Retinal pigment epithelial cell (primary cell): ENCODE measurements around the gene DNASE1L3.

ENCODE experiments used
- DNase-seq: peaks from one replicate; pipeline ENCODE4 v3.0.0-alpha.2; 2010; ENCODE audit warnings: low read depth
- H3K4me3 ChIP-seq: 2 replicates; pipeline ENCODE4 v1.5.1; 2011; ENCODE audit warnings: mild to moderate bottlenecking, low read length, control low read depth, moderate library complexity
- TF ChIP-seq, protein P1 (sequence below): conservative IDR thresholded peaks from 2 replicates; pipeline ENCODE4 v1.5.1; 2011; ENCODE audit warnings: low read depth, low read length, control low read depth, inconsistent platforms

The DNASE1L3 gene

DNA sequence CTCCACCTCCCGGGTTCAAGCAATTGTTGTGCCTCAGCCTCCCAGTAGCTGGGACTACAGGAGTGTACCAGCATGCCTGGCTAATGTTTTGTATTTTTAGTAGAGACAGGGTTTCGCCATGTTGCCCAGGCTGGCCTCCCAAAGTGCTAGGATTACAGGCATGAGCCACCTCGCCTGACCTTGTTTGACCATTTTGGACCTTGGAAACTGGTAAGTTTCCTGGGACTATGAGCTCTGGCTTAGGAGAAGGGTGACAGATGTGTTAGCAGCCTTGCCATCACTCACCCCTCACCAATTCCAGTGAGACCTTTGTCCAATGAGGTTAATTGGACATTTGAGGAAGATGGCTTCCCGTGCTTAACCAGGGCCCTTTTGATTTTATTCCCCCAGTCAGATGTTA is 19.9 kb downstream of the DNASE1L3 start:
- no peak for DNase-seq
- no peak overlapping the region for H3K4me3 ChIP-seq
- TF ChIP-seq, protein P1, sequence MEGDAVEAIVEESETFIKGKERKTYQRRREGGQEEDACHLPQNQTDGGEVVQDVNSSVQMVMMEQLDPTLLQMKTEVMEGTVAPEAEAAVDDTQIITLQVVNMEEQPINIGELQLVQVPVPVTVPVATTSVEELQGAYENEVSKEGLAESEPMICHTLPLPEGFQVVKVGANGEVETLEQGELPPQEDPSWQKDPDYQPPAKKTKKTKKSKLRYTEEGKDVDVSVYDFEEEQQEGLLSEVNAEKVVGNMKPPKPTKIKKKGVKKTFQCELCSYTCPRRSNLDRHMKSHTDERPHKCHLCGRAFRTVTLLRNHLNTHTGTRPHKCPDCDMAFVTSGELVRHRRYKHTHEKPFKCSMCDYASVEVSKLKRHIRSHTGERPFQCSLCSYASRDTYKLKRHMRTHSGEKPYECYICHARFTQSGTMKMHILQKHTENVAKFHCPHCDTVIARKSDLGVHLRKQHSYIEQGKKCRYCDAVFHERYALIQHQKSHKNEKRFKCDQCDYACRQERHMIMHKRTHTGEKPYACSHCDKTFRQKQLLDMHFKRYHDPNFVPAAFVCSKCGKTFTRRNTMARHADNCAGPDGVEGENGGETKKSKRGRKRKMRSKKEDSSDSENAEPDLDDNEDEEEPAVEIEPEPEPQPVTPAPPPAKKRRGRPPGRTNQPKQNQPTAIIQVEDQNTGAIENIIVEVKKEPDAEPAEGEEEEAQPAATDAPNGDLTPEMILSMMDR, result no peak

DNA sequence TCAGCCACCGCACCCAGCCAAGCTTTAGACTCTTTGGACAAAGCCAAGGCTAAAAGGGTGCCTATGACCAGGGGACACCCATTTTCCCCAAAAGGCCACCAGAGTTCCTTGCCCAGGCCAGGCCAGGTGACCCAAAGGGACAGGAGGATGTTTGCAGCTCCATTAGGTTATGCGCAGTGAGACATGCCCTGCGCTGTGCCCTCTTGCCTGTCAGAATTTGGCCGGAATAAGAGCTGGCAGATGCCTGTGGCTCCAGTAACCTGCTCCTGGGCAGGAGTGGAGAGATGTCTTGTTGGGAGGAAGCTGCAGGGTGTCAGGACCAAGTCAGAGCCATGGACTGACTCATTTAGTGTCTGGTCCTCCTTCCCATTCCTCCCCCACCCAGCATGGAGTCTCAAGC is 20.5 kb downstream of the DNASE1L3 start:
- H3K4me3 ChIP-seq, result no peak overlapping the region
- no peak for DNase-seq
- TF ChIP-seq, protein P1, result no peak

DNA sequence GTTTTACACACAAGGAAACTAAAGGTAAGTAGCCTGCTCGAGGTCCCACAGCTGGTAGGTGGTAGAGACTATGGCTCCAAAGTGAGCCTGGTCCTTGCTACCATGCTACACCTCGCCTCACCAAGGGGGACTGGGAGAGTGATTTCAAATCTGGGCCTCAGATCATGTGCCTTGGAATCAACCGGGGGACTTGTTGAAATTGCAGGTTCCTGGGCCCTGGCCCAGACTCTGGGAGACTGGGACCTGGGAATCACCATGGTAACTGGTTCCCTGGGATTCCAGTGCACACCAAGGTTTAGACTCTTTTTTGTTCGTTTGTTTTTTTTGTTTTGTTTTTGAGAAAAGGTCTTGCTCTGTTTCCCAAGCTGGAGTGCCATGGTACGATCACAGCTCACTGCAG is 21.1 kb downstream of the DNASE1L3 start:
- no peak for DNase-seq
- no peak overlapping the region for H3K4me3 ChIP-seq
- TF ChIP-seq, protein P1, result no peak

DNA sequence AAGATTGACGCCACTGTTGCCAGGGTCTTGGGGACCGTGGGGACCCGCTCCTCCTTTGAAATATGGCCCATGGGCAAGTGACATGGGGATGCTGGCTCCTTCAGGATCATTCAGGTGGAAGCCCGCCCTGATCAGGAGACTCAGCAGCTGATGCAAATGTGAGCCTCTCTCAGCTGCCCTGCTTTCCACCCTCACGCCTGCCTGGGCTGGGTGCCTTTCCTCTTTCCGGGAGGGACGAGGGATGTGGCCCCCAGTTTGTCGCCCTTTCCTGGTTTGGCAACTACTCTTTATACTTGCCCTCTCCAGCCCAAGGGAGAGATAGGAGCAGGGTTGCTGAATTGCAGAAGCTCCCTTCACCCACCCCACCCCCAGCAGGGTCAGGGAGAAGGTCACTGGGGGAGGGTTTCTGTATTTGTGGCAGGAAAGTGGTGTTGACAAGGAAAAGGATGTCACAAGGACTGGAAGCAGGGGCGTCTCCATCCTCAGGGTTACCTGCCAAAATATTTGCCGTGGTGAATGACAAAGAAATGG is 21.8 kb downstream of the DNASE1L3 start:
- H3K4me3 ChIP-seq, result no peak overlapping the region
- TF ChIP-seq, protein P1, result no peak
- DNase-seq, result no peak

DNA sequence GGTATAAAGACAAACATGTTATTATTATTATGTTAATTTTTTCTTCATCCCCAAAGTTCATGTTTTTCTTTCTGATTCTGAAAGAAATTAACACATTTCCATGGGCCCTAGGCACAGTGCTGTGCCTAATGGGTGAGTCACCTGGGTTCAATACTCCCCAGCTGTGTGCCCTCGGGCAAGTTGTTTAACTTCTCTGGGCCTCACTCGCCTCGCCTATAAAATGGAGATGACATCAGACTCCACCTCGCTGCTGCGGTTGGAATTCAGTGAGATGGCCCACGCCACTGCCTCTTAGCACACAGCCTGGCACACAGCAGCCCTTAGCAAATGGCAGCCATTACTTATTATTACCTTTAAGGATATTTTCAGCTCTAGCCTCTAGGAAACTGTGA is 22.6 kb downstream of the DNASE1L3 start:
- no peak for DNase-seq
- no peak overlapping the region for H3K4me3 ChIP-seq
- TF ChIP-seq, protein P1, result no peak

DNA sequence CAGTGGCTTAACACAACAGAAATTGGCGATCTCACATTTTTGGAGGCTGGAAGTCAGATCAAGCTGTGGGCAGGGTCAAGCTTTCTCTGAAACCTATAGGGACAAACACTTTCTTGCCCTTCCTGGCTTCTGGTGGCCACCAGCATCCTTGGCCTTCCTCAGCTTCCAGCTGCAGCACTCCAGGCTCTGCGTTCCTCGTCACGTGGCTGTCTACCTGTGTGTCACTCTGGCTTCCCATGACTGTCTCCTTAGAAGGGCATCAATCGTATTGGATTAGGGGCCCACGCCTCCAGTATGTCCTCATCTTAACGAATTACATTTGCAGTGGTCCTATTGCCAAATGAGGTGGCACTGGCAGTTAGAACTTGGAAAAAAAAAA is 25.8 kb downstream of the DNASE1L3 start:
- DNase-seq, result no peak
- no peak overlapping the region for H3K4me3 ChIP-seq
- TF ChIP-seq, protein P1, result no peak

DNA sequence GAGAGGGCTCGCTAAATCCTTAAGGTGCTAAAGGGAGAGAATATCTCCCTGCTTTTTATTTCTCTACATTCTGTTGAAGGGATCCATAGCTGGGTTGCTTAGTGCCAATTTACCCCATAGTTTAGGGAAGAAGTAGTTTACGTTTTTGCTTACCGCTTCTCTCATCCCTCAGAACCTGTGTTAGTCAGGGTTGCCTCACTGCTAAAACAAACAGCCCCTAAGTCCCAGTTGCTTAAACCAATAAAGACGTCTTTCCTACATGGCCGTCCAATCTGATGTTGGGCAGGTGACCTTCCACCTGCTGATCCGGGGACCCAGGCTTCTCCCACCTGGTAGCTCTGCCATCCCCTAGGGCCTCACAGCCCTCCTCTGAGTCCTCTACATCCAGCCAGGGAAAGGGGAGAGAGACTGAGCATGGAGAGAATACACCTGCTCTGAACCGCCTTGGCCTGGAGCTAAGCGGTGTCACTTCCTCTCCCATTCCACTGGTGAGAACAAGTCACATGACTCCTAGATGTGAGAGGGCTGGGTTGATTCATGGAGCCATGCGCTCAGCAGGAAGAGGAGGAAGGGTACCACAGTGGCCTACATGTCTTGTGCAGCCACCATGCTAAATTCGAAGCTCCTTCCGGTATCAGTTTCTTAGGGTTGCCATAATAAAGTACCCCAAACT is 26.3 kb downstream of the DNASE1L3 start:
- no peak overlapping the region for H3K4me3 ChIP-seq
- TF ChIP-seq, protein P1, result no peak
- no peak for DNase-seq
